SK-N-SH treated with all-trans-retinoic acid at 6 μM for 48 hours (cell line): ENCODE data around the gene ZNF774.

Source experiments
- BACH2 ChIP-seq: fragments of 250-450 bp; sonication (Bioruptor Pico); IDR thresholded peaks from 2 replicates; pipeline ENCODE4 v1.9.0; 2021; ENCODE audit warnings: mild to moderate bottlenecking, borderline replicate concordance
- CREB5 ChIP-seq: fragments of 250-450 bp; sonication (Bioruptor Pico); IDR thresholded peaks from 2 replicates; pipeline ENCODE4 v1.5.1; 2020; ENCODE audit warnings: low read depth, mild to moderate bottlenecking, moderate library complexity
- ESRRG ChIP-seq: fragments of 250-450 bp; sonication (Bioruptor Pico); IDR thresholded peaks from 2 replicates; pipeline ENCODE4 v1.6.1; 2021; ENCODE audit warnings: mild to moderate bottlenecking
- GLIS3 ChIP-seq: fragments of 250-450 bp; sonication (Bioruptor Pico); IDR thresholded peaks from 2 replicates; pipeline ENCODE4 v1.5.0; 2020; ENCODE audit warnings: mild to moderate bottlenecking, moderate library complexity
- PATZ1 ChIP-seq: fragments of 250-450 bp; sonication (Bioruptor Pico); IDR thresholded peaks from 2 replicates; pipeline ENCODE4 v1.8.0; 2020; ENCODE audit warnings: mild to moderate bottlenecking, moderate library complexity, borderline replicate concordance
- POU6F1 ChIP-seq: fragments of 250-450 bp; sonication (Bioruptor Pico); IDR thresholded peaks from 2 replicates; pipeline ENCODE4 v1.8.0; 2021; ENCODE audit warnings: low read depth, mild to moderate bottlenecking, moderate library complexity, borderline replicate concordance
- SNAI2 ChIP-seq: fragments of 250-450 bp; sonication (Bioruptor Pico); IDR thresholded peaks from 2 replicates; pipeline ENCODE4 v1.5.0; 2020; ENCODE audit warnings: mild to moderate bottlenecking, moderate library complexity
- TOX ChIP-seq: fragments of 250-450 bp; sonication (Bioruptor Pico); IDR thresholded peaks from 2 replicates; pipeline ENCODE4 v1.8.0; 2021; ENCODE audit warnings: mild to moderate bottlenecking, moderate library complexity, borderline replicate concordance
- TSHZ2 ChIP-seq: fragments of 250-450 bp; sonication (Bioruptor Pico); IDR thresholded peaks from 2 replicates; pipeline ENCODE4 v1.5.0; 2020; ENCODE audit warnings: mild to moderate bottlenecking, moderate library complexity
- ZC3H10 ChIP-seq: fragments of 250-450 bp; sonication (Bioruptor Pico); IDR thresholded peaks from 2 replicates; pipeline ENCODE4 v1.5.1; 2021; ENCODE audit warnings: mild to moderate bottlenecking, moderate library complexity
- ZFP3 ChIP-seq: fragments of 250-450 bp; sonication (Bioruptor Pico); IDR thresholded peaks from 2 replicates; pipeline ENCODE4 v1.5.0; 2020; ENCODE audit warnings: mild to moderate bottlenecking, moderate library complexity
- ZFP30 ChIP-seq: fragments of 450-650 bp; formaldehyde crosslinking; IDR thresholded peaks from 2 replicates; pipeline ENCODE4 v1.5.0; 2022; ENCODE audit warnings: mild to moderate bottlenecking, moderate library complexity
- ZNF565 ChIP-seq: fragments of 450-650 bp; formaldehyde crosslinking; conservative IDR thresholded peaks from 2 replicates; pipeline ENCODE4 v1.5.0; 2020; ENCODE audit warnings: low read depth, mild to moderate bottlenecking, moderate library complexity
- ZNF8 ChIP-seq: fragments of 450-650 bp; formaldehyde crosslinking; IDR thresholded peaks from 2 replicates; pipeline ENCODE4 v1.5.0; 2020; ENCODE audit warnings: mild to moderate bottlenecking, moderate library complexity

GRCh38 chr15:90306560-90306959, 45.5 kb upstream of the ZNF774 start:
- no peak for TF ChIP-seq TSHZ2 (CRISPR knock-in tag)
- no peak for TF ChIP-seq POU6F1 (CRISPR knock-in tag)
- TF ChIP-seq TOX (CRISPR knock-in tag), result no peak
- no peak for TF ChIP-seq ZFP30 (CRISPR knock-in tag)
- no peak for TF ChIP-seq ZNF8 (CRISPR knock-in tag)
- TF ChIP-seq GLIS3 (CRISPR knock-in tag), result no peak
- no peak for TF ChIP-seq CREB5 (CRISPR knock-in tag)
- TF ChIP-seq ZNF565 (CRISPR knock-in tag), result no peak
- no peak for TF ChIP-seq PATZ1 (CRISPR knock-in tag)
- no peak for TF ChIP-seq SNAI2
- TF ChIP-seq ZFP3 (CRISPR knock-in tag), result no peak
- TF ChIP-seq ESRRG (CRISPR knock-in tag), result no peak
- no peak for TF ChIP-seq ZC3H10 (CRISPR knock-in tag)
- TF ChIP-seq BACH2 (CRISPR knock-in tag), result no peak
